Measurements from ENCODE around the gene BDP1. TPM values are rescaled to one million over a fixed set of nuclear protein-coding genes. Genes with fewer than 3 reads are reported as not detected.
"Not testable (repeated sequence)": the region's sequence is repeated elsewhere in the genome, so short reads cannot be mapped to it uniquely, and the experiment has no call there.

BDP1 gene
- total RNA-seq, 1 donor from 2014 or later: 23.9 TPM

GRCh38 chr5:71609916-71610315 is 154.5 kb downstream of the BDP1 start:
- DNase-seq (ENCODE audit: low read depth): not testable (repeated sequence)

GRCh38 chr5:71615809-71616208 is 160.4 kb downstream of the BDP1 start:
- no peak for DNase-seq (ENCODE audit: low read depth)

Other genes with a start within 250 kb of the BDP1 start
- gene MCCC2, start 131.7 kb downstream of the BDP1 start, total RNA-seq: 27.0 and 43.8 TPM in 2 replicates

All from myocyte (in vitro differentiated cells).